ENCODE data around the gene CCDC89.

DNA sequence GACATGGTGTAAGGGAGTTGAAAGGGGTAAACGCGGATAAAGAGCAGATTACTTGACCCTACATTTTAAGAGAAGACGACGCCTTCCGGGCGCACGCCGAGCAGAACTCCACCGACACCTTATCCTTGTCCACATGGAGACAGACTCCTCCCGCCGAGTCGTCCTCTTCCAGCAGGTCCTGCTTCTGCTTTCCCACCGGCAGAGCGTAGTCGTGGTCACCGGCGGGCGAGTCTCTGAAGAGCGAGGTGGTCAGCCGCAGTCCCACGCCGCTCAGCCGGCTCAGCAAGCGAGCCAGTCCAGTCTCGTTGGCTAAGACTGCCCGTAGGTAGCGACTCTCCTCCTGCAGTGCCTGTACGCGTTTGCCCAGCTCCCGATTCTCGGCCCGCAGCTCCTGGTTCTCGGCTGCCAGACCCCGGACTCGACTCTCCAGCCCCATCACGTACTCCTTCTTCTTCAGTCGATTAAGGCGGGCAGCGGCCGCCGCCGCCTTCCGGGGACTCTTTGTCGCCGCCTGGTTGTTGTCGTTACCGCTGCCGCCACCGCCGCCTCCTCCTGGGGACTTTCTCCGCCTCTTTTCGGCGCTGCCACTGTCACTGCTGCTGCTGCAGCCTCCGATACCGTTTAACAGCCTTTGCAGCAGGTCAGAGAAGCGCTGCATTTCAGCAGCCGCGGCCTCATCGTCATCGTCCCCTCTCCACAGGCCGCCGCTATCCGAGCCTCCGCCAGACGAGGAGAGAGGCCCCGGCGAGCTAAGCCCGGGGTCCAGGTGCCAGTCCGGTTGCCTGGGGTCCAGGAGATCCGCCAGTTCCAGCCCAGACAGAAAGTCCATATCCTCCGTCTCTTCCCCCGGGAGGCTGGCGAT is 22.0 kb downstream of the CCDC89 start:
- TF ChIP-seq POLR2A (IDR thresholded peaks at IDR 0.05) (peak; percentile 34), POLR2AphosphoS5 (IDR thresholded peaks at IDR 0.05) (peak; percentile 36)
- TF ChIP-seq, protein P1, sequence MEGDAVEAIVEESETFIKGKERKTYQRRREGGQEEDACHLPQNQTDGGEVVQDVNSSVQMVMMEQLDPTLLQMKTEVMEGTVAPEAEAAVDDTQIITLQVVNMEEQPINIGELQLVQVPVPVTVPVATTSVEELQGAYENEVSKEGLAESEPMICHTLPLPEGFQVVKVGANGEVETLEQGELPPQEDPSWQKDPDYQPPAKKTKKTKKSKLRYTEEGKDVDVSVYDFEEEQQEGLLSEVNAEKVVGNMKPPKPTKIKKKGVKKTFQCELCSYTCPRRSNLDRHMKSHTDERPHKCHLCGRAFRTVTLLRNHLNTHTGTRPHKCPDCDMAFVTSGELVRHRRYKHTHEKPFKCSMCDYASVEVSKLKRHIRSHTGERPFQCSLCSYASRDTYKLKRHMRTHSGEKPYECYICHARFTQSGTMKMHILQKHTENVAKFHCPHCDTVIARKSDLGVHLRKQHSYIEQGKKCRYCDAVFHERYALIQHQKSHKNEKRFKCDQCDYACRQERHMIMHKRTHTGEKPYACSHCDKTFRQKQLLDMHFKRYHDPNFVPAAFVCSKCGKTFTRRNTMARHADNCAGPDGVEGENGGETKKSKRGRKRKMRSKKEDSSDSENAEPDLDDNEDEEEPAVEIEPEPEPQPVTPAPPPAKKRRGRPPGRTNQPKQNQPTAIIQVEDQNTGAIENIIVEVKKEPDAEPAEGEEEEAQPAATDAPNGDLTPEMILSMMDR (IDR thresholded peaks at IDR 0.05): peak; percentile 36 to 75 (median 63)

All from prostate gland (tissue), 2 donors.